Loucy (cell line): ENCODE results near the gene IGDCC3.

Experiments
- EZH2phosphoT487 ChIP-seq: fragments of 200-600 bp; IDR thresholded peaks from 2 replicates; pipeline ENCODE4 v1.6.1; 2018; ENCODE audit warnings: antibody characterized with exemption, mild to moderate bottlenecking, moderate library complexity, borderline replicate concordance
- TF ChIP-seq, protein P1 (sequence below): fragments of 200-600 bp; sonication (generic); conservative IDR thresholded peaks from 2 replicates; pipeline ENCODE4 v1.5.1; 2014; ENCODE audit warnings: mild to moderate bottlenecking, antibody characterized with exemption, low read length

- TF ChIP-seq, protein P1, sequence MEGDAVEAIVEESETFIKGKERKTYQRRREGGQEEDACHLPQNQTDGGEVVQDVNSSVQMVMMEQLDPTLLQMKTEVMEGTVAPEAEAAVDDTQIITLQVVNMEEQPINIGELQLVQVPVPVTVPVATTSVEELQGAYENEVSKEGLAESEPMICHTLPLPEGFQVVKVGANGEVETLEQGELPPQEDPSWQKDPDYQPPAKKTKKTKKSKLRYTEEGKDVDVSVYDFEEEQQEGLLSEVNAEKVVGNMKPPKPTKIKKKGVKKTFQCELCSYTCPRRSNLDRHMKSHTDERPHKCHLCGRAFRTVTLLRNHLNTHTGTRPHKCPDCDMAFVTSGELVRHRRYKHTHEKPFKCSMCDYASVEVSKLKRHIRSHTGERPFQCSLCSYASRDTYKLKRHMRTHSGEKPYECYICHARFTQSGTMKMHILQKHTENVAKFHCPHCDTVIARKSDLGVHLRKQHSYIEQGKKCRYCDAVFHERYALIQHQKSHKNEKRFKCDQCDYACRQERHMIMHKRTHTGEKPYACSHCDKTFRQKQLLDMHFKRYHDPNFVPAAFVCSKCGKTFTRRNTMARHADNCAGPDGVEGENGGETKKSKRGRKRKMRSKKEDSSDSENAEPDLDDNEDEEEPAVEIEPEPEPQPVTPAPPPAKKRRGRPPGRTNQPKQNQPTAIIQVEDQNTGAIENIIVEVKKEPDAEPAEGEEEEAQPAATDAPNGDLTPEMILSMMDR = no peak
- no peak for TF ChIP-seq EZH2phosphoT487
These were observed 21.4 kb upstream of the IGDCC3 start for GRCh38 chr15:65399001-65399706.
